AG09309 (cell line): ENCODE data around the gene CDC42EP1.

Experiments
- DNase-seq: peaks from one replicate; pipeline ENCODE4 v3.0.0-alpha.2; 2010; ENCODE audit warnings: low read depth
- H3K4me3 ChIP-seq: 2 replicates; pipeline ENCODE4 v1.5.1; 2011; ENCODE audit warnings: mild to moderate bottlenecking, low read depth, low read length, moderate library complexity; ENCODE audit not compliant: control insufficient read depth
- TF ChIP-seq, protein P1 (sequence below): IDR thresholded peaks from 2 replicates; pipeline ENCODE4 v1.5.1; 2011; ENCODE audit warnings: mild to moderate bottlenecking, low read depth, low read length, inconsistent platforms; ENCODE audit not compliant: insufficient read depth, control insufficient read depth; ENCODE audit errors: missing control alignments

The CDC42EP1 gene

GRCh38 chr22:37570661-37570976 lies 10.3 kb downstream of the CDC42EP1 start:
- TF ChIP-seq, protein P1, sequence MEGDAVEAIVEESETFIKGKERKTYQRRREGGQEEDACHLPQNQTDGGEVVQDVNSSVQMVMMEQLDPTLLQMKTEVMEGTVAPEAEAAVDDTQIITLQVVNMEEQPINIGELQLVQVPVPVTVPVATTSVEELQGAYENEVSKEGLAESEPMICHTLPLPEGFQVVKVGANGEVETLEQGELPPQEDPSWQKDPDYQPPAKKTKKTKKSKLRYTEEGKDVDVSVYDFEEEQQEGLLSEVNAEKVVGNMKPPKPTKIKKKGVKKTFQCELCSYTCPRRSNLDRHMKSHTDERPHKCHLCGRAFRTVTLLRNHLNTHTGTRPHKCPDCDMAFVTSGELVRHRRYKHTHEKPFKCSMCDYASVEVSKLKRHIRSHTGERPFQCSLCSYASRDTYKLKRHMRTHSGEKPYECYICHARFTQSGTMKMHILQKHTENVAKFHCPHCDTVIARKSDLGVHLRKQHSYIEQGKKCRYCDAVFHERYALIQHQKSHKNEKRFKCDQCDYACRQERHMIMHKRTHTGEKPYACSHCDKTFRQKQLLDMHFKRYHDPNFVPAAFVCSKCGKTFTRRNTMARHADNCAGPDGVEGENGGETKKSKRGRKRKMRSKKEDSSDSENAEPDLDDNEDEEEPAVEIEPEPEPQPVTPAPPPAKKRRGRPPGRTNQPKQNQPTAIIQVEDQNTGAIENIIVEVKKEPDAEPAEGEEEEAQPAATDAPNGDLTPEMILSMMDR = no peak
- DNase-seq = no peak
- no peak overlapping the region for H3K4me3 ChIP-seq

- no peak overlapping the region for H3K4me3 ChIP-seq
- DNase-seq = no peak
- TF ChIP-seq, protein P1 = peak; percentile 13
Measured at GRCh38 chr22:37571258-37571991, 11.1 kb downstream of the CDC42EP1 start.

GRCh38 chr22:37571992-37572373 lies 11.7 kb downstream of the CDC42EP1 start:
- no peak for DNase-seq
- TF ChIP-seq, protein P1 = no peak

GRCh38 chr22:37575490-37576003 lies 15.3 kb downstream of the CDC42EP1 start:
- H3K4me3 ChIP-seq = no peak overlapping the region
- DNase-seq = no peak
- TF ChIP-seq, protein P1 = no peak

More at GRCh38 chr22:37571992-37572373, 11.7 kb downstream of the CDC42EP1 start:
- no peak overlapping the region for H3K4me3 ChIP-seq

DNA sequence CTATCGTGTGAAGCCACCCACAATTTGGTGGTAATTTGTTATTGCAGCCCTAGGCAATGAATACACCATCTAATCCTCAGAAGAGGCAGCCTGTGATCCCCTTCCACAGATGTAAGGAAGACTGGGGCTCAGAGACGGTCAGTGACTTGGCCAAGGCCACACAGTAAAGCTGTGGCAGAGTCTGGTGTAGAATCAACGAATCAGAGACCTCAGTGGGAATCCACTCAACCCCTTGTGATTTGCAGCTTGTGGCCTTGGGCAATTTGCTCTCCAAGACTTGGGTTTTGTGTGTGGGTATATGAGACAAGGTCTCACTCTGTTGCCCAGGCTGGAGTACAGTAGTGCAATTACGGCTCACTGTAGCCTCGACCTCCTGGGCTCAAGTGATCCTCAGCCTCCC lies 17.7 kb downstream of the CDC42EP1 start:
- TF ChIP-seq, protein P1 = no peak
- no peak overlapping the region for H3K4me3 ChIP-seq
- DNase-seq = no peak

GRCh38 chr22:37581504-37581903 lies 21.2 kb downstream of the CDC42EP1 start:
- TF ChIP-seq, protein P1 = no peak
- H3K4me3 ChIP-seq = no peak overlapping the region
- no peak for DNase-seq

GRCh38 chr22:37582526-37582925 lies 22.2 kb downstream of the CDC42EP1 start:
- TF ChIP-seq, protein P1 = no peak
- DNase-seq = no peak
- no peak overlapping the region for H3K4me3 ChIP-seq
